Tibial nerve (tissue), 4 donors: ENCODE measurements around the gene DLST. TPM values are rescaled to one million over a fixed set of nuclear protein-coding genes. Genes with fewer than 3 reads are reported as not detected.
A peak's percentile ranks its signal among the peaks of the same experiment; 100 is the strongest.

Source experiments
- DNase-seq, 2 donors: peaks; one replicate each; pipeline ENCODE4 v3.0.0-alpha.2; 2019; ENCODE audit warnings: low spot score in 2 of 2
- H3K27ac ChIP-seq, 4 donors: fragments of 200-600 bp; sonication (generic) in 3 of 4; one replicate each; pipeline ENCODE4 v1.5.1; 2017 to 2019; ENCODE audit warnings: mild to moderate bottlenecking in 1 of 4
- H3K27me3 ChIP-seq, 2 donors: fragments of 200-600 bp; sonication (generic) in 1 of 2; one replicate each; pipeline versions ENCODE4 v1.5.1 to v1.6.0; 2017 to 2019
- H3K36me3 ChIP-seq, 3 donors: fragments of 200-600 bp; sonication (generic); one replicate each; pipeline ENCODE4 v1.5.1; 2018 to 2019
- H3K4me1 ChIP-seq, 4 donors: fragments of 200-600 bp; sonication (generic) in 3 of 4; one replicate each; pipeline ENCODE4 v1.5.1; 2017 to 2019
- H3K4me3 ChIP-seq, 4 donors: fragments of 200-600 bp; sonication (generic) in 3 of 4; one replicate each; pipeline ENCODE4 v1.5.1; 2017 to 2019; ENCODE audit warnings: mild to moderate bottlenecking in 1 of 4, moderate library complexity in 1 of 4
- H3K9me3 ChIP-seq, 4 donors: fragments of 200-600 bp; sonication (generic) in 3 of 4; one replicate each; pipeline ENCODE4 v1.5.1; 2017 to 2019
- CTCF ChIP-seq, 5 experiments: fragments of 200-600 bp in 3 of 5; fragments of 450-650 bp in 2 of 5; sonication (generic) in 3 of 5; IDR thresholded peaks; one replicate each; pipeline ENCODE4 v1.5.1; 2016 to 2019; ENCODE audit warnings: antibody characterized with exemption in 5 of 5, mild to moderate bottlenecking in 3 of 5, moderate library complexity in 2 of 5
- EP300 ChIP-seq, 2 donors: sonication (generic); formaldehyde crosslinking; IDR thresholded peaks; one replicate each; pipeline ENCODE4 v1.6.1; 2017; ENCODE audit warnings: antibody characterized with exemption in 2 of 2, mild to moderate bottlenecking in 1 of 2
- POLR2A ChIP-seq, 2 donors: fragments of 450-650 bp; IDR thresholded peaks; one replicate each; pipeline ENCODE4 v1.6.1; 2017; ENCODE audit warnings: antibody characterized with exemption in 2 of 2, mild to moderate bottlenecking in 2 of 2, moderate library complexity in 2 of 2
- WGBS, 2 donors: methylation state at CpG; one replicate each; pipeline ENCODE4 v1.1.5; 2018; 5-methylcytosine and 5-hydroxymethylcytosine counted together
- total RNA-seq, 4 donors: library from RNA; depleted of rRNA; stranded (reverse); fragments of >200 nt; gene quantifications; one replicate each; pipeline ENCODE4 v1.1.0, GENCODE V29; 2016

The DLST gene
- total RNA-seq, 4 donors from 2014 or later, result 73.5 to 94.8 (median 87.2) TPM

GRCh38 chr14:74875941-74876913 lies 5.5 kb upstream of the DLST start, which contains the start of gene PROX2:
TSS of gene PROX2 (minus strand) at chr14:74876145. CDS start at chr14:74863834, 12,311 bp downstream.
- DNase-seq, result no peak
- TF ChIP-seq POLR2A (IDR thresholded peaks at IDR 0.05), result no peak
- TF ChIP-seq CTCF (IDR thresholded peaks at IDR 0.05), result no peak
- no peak for TF ChIP-seq EP300 (IDR thresholded peaks at IDR 0.05)
- Histone ChIP-seq H3K27ac (no peak within 1 kb of the TSS), H3K36me3 (no peaks in the 10 kb centered on the region), H3K9me3 (no peaks in the 10 kb centered on the region), H3K27me3 (no peaks in the 10 kb centered on the region), H3K4me1 (peaks cover 0 to 5% (median 2%) of the 10 kb centered on the region in 4 donors), H3K4me3 (no peak within 1 kb of the TSS)
- 49 to 59% methylated on average over 11 to 13 of the region's 13 CpGs for WGBS, 2 donors

GRCh38 chr14:74879427-74880182 lies 2.1 kb upstream of the DLST start:
- WGBS, 2 donors, result 77 to 81% methylated on average over 3 of the region's 3 CpGs
- DNase-seq, result no peak
- Histone ChIP-seq H3K27me3 (no peaks in the 10 kb centered on the region), H3K36me3 (no peaks in the 10 kb centered on the region), H3K4me1 (peaks cover 0 to 27% (median 22%) of the 10 kb centered on the region in 4 donors), H3K4me3 (no peak overlapping the region), H3K27ac (no peak overlapping the region), H3K9me3 (no peaks in the 10 kb centered on the region)
- no peak for TF ChIP-seq EP300 (IDR thresholded peaks at IDR 0.05)
- no peak for TF ChIP-seq POLR2A (IDR thresholded peaks at IDR 0.05)
- TF ChIP-seq CTCF (IDR thresholded peaks at IDR 0.05), result no peak

GRCh38 chr14:74882103-74882920 lies 596 bp downstream of the DLST start:
- no peak for TF ChIP-seq POLR2A (IDR thresholded peaks at IDR 0.05)
- no peak for TF ChIP-seq CTCF (IDR thresholded peaks at IDR 0.05)
- TF ChIP-seq EP300 (IDR thresholded peaks at IDR 0.05), result no peak
- Histone ChIP-seq H3K36me3 (peaks cover 0 to 4% (median 0%) of the 10 kb centered on the region in 3 donors), H3K4me3 (peak overlapping the region; percentile 79 to 97 (median 84)), H3K9me3 (no peaks in the 10 kb centered on the region), H3K4me1 (peaks cover 0 to 53% (median 38%) of the 10 kb centered on the region in 4 donors), H3K27me3 (no peaks in the 10 kb centered on the region), H3K27ac (peak overlapping the region; percentile 93 to 98 (median 94))
- 1 to 2% methylated on average over 17 to 38 of the region's 49 CpGs for WGBS, 2 donors
- peak in 1 of 2 donors; percentile 22 for DNase-seq

GRCh38 chr14:74886001-74886400 lies 4.3 kb downstream of the DLST start:
- peaks cover 0 to 65% (median 37%) of the 10 kb centered on the region in 4 donors for H3K4me1 ChIP-seq
- H3K4me3 ChIP-seq, result no peak overlapping the region
- no peaks in the 10 kb centered on the region for H3K27me3 ChIP-seq
- peak in 1 of 2 donors; percentile 52 for DNase-seq
- TF ChIP-seq EP300 (IDR thresholded peaks at IDR 0.05) (peak in 1 of 2 donors; percentile 82), CTCF (IDR thresholded peaks at IDR 0.05) (no peak)
- H3K9me3 ChIP-seq, result no peaks in the 10 kb centered on the region
- H3K36me3 ChIP-seq, result peaks cover 0 to 29% (median 0%) of the 10 kb centered on the region in 3 donors
- peak overlapping the region in 2 of 4 donors; percentile 62 to 67 for H3K27ac ChIP-seq
- WGBS, 2 donors, result 40 to 42% methylated on average over 3 of the region's 3 CpGs
